CD4-positive, alpha-beta T cell treated with Interleukin-17A for 4 hours (primary cell): Measurements from ENCODE around the gene COPB1.
A peak's percentile ranks its signal among the peaks of the same experiment; 100 is the strongest.

ENCODE experiments used
- DNase-seq: peaks from one replicate; pipeline ENCODE4 v3.0.0-alpha.2; 2020; ENCODE audit warnings: mixed read lengths

COPB1 gene

DNA sequence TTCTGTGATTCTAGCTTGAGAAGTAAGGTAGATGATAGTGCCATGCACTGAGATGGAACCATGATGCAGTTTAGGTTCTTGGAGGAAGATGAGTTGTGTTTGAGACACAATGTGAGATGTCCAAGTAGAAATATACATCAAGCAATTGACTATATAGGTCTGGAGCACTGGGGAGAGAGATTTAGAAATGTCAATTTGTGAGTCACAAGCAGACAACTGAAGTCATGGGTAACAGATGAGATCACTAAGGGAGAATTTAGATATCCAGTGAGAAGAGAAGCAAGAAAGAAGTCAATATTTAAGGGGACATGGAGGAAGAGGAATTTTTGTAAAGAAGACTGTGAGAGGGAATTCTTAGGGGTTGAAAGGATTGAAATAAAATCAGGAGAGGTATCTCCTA is 75.5 kb downstream of the COPB1 start:
- DNase-seq, result no peak

DNA sequence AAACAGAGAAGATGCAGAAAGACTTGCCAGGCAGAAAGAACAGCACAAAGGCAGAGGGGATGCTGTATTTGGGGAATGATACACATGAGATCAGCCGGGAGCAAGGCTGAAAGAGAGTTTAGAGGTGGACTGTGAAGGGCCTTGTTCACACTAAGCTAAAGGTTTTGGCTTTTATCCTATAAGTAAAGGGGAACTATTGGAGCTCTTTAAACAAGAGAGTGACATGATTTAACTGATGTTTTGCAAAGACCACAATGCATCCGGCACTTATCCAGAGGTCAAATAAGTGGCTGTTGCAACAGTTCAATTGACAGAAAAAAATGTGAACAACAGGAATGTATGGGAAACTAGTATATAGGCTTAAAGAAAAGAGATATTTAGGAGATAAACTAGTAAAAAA is 76.0 kb downstream of the COPB1 start:
- DNase-seq, result no peak

DNA sequence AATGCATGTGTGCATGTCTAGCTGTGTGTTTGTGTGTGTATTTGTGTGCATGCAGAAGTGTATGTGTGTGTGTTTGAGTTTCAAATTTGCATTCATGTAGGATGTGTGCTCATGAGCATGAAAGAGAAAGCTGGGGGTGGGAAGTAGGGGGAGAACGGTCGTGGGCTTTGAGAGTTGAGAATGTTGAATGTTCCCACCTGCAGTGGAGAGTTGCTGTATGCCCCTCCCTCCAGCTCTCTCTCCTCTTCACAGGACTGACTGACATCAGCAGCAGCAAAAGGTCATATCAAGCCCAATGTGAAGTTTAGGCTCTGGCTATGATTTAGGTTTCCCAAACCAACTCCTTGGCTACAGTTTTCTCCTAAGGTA is 76.8 kb downstream of the COPB1 start:
- no peak for DNase-seq

- DNase-seq, result no peak
Measured at GRCh38 chr11:14422052-14422813, 77.4 kb downstream of the COPB1 start.

DNA sequence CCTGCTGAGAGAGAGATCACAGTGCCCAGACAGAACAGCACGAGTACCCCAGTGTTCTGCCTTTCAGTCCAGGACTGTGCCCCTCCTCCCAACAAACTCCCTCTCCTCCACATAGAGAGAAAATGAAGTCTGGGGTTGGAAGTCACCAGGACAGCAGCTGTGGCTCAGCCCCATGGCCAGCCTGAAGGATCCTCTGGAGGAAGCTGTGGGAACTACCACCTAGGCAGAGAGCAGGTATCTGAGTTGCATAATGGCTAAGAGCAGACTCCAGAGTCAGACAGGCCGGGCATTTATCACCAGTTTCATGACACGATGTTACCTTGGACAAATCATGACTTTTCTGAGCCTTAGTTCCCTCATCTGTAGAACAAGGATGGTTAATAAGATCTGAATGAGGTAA is 79.4 kb downstream of the COPB1 start:
- no peak for DNase-seq

DNA sequence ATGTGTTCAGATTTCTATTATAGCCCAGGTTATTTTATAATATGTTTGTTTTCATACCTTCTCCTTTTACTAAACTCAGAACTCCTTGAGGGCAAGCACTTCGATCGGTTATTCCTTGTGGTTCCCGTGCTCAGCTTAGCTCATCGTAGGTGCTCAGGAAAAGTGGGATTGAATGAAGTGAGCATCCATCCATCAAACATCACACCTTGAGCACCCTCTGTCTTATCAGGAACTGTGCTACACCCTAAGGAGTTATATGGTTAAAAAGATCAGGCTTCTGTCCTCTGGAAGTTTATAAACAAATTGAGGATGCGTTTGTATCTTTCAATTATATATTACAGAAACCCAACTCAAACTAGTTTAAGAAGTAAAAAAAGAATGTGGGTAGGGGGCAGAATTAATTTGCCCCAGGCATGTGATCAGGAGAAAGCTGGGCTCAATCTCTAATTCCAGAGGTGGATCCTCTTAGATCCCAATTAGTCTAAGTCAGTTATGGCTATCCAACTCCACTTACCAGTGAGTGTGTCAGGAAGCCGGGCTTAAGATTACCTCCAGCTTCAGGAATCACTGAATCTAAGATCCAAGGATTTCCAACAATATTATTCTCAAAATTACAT is 80.7 kb downstream of the COPB1 start:
- DNase-seq, result no peak

GRCh38 chr11:14417617-14418374 is 81.8 kb downstream of the COPB1 start:
- no peak for DNase-seq

DNA sequence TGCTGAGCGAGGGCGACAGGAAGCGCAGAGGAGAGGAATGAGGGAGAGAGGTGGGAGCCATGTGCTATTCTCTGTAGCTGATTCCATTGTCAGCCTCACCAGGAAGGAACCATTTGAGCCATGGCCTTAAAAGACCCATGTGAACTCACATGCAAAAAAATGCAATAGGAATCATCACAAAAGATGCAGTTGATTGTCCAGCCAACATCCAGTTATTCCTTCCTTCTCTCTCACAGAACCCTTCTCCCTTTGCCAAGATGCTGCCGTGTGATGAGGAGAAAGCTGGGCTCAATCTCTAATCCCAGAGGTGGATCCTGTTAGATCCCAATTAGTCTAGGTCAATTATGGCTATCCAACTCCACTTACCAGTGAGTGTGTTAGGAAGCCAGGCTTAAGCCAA is 82.4 kb downstream of the COPB1 start:
- no peak for DNase-seq

- peak; percentile 70 for DNase-seq
Measured at GRCh38 chr11:14414470-14415461, 84.8 kb downstream of the COPB1 start.

DNA sequence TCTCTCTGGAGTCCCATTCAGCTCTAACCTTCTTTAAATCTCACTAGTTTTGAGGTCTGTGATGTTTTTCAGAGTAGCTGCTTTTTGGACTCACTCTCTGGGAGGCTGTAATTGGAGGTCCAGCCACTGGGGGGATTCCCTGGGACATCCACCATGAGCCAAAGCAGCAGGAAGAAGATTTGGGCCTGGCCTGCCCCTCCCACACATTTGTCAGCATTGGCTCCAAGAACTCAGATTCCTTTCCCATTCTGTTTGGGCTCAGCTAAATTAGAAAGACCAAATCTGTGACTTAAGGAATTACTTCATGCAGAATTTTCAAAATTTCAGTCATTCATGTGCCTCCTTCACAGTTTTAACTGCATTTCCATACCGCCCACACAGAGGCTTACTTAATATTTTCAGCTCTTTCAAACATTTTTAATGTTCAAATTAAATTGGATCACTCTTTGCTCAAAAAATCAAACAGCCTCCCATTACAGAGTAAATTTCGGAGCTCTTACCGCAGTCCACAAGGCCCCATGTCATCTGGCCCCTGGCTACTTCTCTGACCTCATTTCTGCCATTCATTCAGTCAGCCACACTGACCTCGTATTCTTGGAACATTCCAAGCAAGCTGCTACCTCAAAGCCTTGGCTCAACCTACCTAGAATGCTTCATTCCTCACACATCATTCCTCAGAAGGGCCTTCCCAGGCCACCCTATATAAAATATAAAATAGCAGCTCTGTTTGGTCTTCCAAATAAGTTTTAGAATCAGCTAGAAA is 86.1 kb downstream of the COPB1 start:
- DNase-seq, result no peak

GRCh38 chr11:14411818-14412217 is 87.8 kb downstream of the COPB1 start:
- DNase-seq, result no peak

DNA sequence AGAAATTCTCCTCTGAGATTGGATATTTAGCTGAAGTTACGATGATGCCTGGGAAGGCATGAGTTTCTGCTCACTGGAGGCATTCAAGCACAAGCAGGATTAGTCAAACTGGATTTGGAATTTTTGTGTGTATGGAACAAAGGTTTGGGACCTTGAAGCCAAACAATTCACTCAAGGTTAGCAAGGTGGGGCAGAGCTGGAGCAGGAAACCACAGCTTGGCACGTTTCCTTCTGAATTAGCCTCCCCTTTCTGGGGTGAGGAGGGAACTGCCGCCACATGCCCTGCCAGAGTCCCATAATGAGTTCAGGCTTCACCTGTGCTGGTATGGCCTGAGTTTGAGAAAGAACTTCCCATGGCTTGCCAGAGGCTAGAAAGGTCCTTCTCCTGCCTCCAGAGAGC is 89.7 kb downstream of the COPB1 start:
- DNase-seq, result no peak

DNA sequence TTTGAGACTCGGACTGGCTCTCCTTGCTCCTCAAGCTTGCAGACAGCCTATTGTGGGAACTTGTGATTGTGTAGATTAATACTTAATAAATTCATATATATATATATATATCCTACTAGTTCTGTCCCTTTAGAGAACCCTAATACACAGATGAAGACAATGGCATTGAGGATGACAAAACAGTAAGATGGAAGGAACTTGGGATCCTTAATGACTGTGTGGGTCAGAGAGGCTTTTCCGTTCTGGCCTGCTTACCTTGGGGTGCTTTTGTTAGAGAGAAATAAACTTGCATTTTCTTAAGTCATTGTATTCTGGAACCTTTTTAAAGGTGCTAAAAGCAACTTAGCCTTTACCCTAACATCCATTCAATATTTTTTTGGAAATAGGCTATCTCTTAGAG is 91.0 kb downstream of the COPB1 start:
- DNase-seq, result no peak
